H1 (cell line): ENCODE data around the gene FOXL1.

Source experiments
- CREB1 ChIP-seq: IDR thresholded peaks from 2 replicates; pipeline ENCODE4 v1.6.1; 2012; ENCODE audit warnings: inconsistent platforms
- CTCF ChIP-seq, 3 experiments: IDR thresholded peaks; 1 replicate in 2 of 3; 2 replicates in 1 of 3; pipeline versions ENCODE4 v1.5.1 to v1.6.1; 2011; ENCODE audit warnings: low read length in 3 of 3, mild to moderate bottlenecking in 3 of 3, inconsistent platforms in 2 of 3, low read depth in 1 of 3, moderate library complexity in 1 of 3; ENCODE audit not compliant: insufficient read depth in 1 of 3; ENCODE audit errors: control extremely low read depth in 1 of 3
- SP1 ChIP-seq: IDR thresholded peaks from 2 replicates; pipeline ENCODE4 v1.6.1; 2011; ENCODE audit warnings: low read depth, low read length
- TBP ChIP-seq: IDR thresholded peaks from 2 replicates; pipeline ENCODE4 v1.6.1; 2011; ENCODE audit warnings: low read depth, low read length, improper control_type of control experiment

DNA sequence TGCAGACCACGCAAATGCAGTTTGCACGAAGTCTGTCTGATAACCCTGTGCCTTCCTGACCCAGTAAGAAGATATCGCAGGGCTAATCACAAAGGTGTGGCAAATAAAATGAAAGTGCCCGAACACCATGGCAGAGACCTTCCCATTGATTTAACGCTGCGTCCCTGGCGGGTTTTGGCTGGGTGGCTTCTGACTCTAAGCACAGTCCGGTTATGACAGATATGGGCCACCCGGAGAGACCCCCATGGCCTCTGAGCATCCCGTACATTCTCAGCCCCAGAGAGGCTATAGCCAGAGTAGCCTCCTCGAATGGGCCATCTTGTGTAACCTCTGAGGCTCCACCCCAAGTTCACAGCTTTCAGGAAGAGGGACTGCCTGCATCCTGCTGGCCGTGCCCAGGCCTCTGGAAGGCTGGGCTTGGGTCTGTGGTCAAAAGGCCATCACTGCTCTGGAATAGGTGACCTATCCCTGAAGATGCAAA is 6.3 kb upstream of the FOXL1 start:
- TF ChIP-seq CTCF (IDR thresholded peaks at IDR 0.05; ENCODE audit: control extremely low read depth in 1 of 3, insufficient read depth in 1 of 3, low read depth in 1 of 3, low read length in 3 of 3) (no peak), SP1 (no peak), CREB1 (no peak), TBP (no peak)
